ENCODE results near the gene EVI5L.

EVI5L gene

DNA sequence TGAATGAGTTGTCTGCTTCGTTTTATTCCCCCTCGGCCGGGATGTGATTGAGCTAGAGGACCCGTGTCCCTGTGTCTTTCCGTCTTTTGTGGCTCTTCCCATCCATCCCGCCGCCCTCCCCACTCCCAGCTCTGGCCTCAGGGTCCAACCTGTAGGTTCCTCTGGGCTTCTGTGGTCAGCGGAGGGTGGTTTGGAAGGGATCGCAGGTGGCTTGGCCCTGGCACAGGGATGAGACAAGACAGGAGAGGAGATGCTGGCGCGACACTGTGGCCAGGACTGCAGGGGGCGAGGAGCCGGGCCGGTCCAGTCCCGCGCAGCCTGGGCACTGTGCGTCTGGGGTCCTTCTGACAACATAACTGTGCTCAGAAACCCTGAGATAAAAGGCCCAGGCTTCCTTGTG lies 2.0 kb downstream of the EVI5L start:
- no peak overlapping the region for H3K9ac ChIP-seq (ENCODE audit: low read length in 2 of 2)

GRCh38 chr19:7832781-7833180 lies 2.8 kb downstream of the EVI5L start:
- H3K4me3 ChIP-seq (ENCODE audit: low read length in 2 of 2): no peak overlapping the region
- H3K36me3 ChIP-seq (ENCODE audit: control insufficient read depth in 2 of 2, insufficient read depth in 2 of 2, low read length in 2 of 2): no peaks in the 10 kb centered on the region
- H3K27ac ChIP-seq (ENCODE audit: low read length): no peak overlapping the region
- peaks cover 22% of the 10 kb centered on the region for H3K4me1 ChIP-seq (ENCODE audit: control insufficient read depth, insufficient read depth, low read length)
- H3K9me3 ChIP-seq (ENCODE audit: control insufficient read depth in 2 of 2, low read length in 2 of 2): no peaks in the 10 kb centered on the region
- no peak overlapping the region for H3K9ac ChIP-seq (ENCODE audit: low read length in 2 of 2)
- H3K27me3 ChIP-seq (ENCODE audit: control insufficient read depth in 1 of 2, insufficient read depth in 2 of 2, low read length in 2 of 2): no peaks in the 10 kb centered on the region

More for the DNA sequence above, 2.0 kb downstream of the EVI5L start:
- Histone ChIP-seq H3K36me3 (ENCODE audit: control insufficient read depth in 2 of 2, insufficient read depth in 2 of 2, low read length in 2 of 2) (no peaks in the 10 kb centered on the region), H3K4me1 (ENCODE audit: control insufficient read depth, insufficient read depth, low read length) (peaks cover 22% of the 10 kb centered on the region), H3K27ac (ENCODE audit: low read length) (no peak overlapping the region), H3K27me3 (ENCODE audit: control insufficient read depth in 1 of 2, insufficient read depth in 2 of 2, low read length in 2 of 2) (no peaks in the 10 kb centered on the region), H3K4me3 (ENCODE audit: low read length in 2 of 2) (no peak overlapping the region), H3K9me3 (ENCODE audit: control insufficient read depth in 2 of 2, low read length in 2 of 2) (no peaks in the 10 kb centered on the region)

GRCh38 chr19:7833225-7834099 lies 3.4 kb downstream of the EVI5L start:
- H3K4me1 ChIP-seq (ENCODE audit: control insufficient read depth, insufficient read depth, low read length): peaks cover 22% of the 10 kb centered on the region
- no peak overlapping the region for H3K27ac ChIP-seq (ENCODE audit: low read length)
- no peaks in the 10 kb centered on the region for H3K36me3 ChIP-seq (ENCODE audit: control insufficient read depth in 2 of 2, insufficient read depth in 2 of 2, low read length in 2 of 2)
- H3K27me3 ChIP-seq (ENCODE audit: control insufficient read depth in 1 of 2, insufficient read depth in 2 of 2, low read length in 2 of 2): no peaks in the 10 kb centered on the region
- no peaks in the 10 kb centered on the region for H3K9me3 ChIP-seq (ENCODE audit: control insufficient read depth in 2 of 2, low read length in 2 of 2)
- H3K9ac ChIP-seq (ENCODE audit: low read length in 2 of 2): no peak overlapping the region
- H3K4me3 ChIP-seq (ENCODE audit: low read length in 2 of 2): no peak overlapping the region

DNA sequence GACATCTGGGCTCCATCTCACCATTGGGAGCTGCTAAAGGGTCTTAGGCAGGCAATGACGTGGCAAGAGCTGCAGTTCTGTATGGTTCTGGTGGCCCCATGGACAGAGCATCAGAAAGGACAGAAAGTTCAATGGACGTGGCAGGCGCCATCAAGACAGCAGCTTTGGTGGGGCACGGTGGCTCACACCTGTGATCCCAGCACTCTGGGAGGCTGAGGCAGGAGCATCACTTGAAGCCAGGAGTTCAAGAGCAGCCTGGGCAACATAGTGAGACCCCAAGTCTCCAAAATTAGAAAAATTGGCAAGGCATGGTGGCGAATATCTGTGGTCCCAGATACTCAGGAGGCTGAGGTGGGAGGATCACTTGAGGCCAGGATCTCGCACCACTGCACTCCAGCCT lies 9.5 kb downstream of the EVI5L start:
- Histone ChIP-seq H3K4me3 (ENCODE audit: low read length in 2 of 2) (no peak overlapping the region), H3K9ac (ENCODE audit: low read length in 2 of 2) (no peak overlapping the region), H3K36me3 (ENCODE audit: control insufficient read depth in 2 of 2, insufficient read depth in 2 of 2, low read length in 2 of 2) (no peaks in the 10 kb centered on the region), H3K27ac (ENCODE audit: low read length) (no peak overlapping the region), H3K27me3 (ENCODE audit: control insufficient read depth in 1 of 2, insufficient read depth in 2 of 2, low read length in 2 of 2) (no peaks in the 10 kb centered on the region), H3K9me3 (ENCODE audit: control insufficient read depth in 2 of 2, low read length in 2 of 2) (no peaks in the 10 kb centered on the region), H3K4me1 (ENCODE audit: control insufficient read depth, insufficient read depth, low read length) (no peaks in the 10 kb centered on the region)

DNA sequence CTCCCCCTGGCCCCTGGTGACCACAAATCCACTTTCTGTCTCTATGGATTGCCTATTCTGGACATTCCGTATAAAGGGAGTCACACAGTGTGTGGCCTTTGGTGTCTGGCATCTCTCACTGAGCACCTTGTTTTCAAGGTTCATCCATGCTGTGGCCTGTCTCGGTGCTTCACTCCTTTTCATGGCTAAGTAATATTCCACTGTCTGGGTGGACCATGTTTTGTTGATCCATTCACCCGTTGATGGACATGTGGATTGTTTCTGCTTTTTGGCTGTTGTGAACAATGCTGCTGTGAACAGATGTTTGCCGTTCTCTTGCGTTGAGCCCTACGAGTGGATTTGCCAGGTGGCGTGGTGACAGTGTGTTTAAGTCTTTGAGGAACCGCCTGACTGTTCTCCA lies 10.6 kb downstream of the EVI5L start:
- Histone ChIP-seq H3K9me3 (ENCODE audit: control insufficient read depth in 2 of 2, low read length in 2 of 2) (no peaks in the 10 kb centered on the region), H3K36me3 (ENCODE audit: control insufficient read depth in 2 of 2, insufficient read depth in 2 of 2, low read length in 2 of 2) (no peaks in the 10 kb centered on the region), H3K9ac (ENCODE audit: low read length in 2 of 2) (no peak overlapping the region), H3K27me3 (ENCODE audit: control insufficient read depth in 1 of 2, insufficient read depth in 2 of 2, low read length in 2 of 2) (no peaks in the 10 kb centered on the region), H3K4me3 (ENCODE audit: low read length in 2 of 2) (no peak overlapping the region), H3K27ac (ENCODE audit: low read length) (no peak overlapping the region), H3K4me1 (ENCODE audit: control insufficient read depth, insufficient read depth, low read length) (no peaks in the 10 kb centered on the region)

- H3K27me3 ChIP-seq (ENCODE audit: control insufficient read depth in 1 of 2, insufficient read depth in 2 of 2, low read length in 2 of 2): no peaks in the 10 kb centered on the region
- no peaks in the 10 kb centered on the region for H3K4me1 ChIP-seq (ENCODE audit: control insufficient read depth, insufficient read depth, low read length)
- no peak overlapping the region for H3K27ac ChIP-seq (ENCODE audit: low read length)
- H3K36me3 ChIP-seq (ENCODE audit: control insufficient read depth in 2 of 2, insufficient read depth in 2 of 2, low read length in 2 of 2): no peaks in the 10 kb centered on the region
- no peaks in the 10 kb centered on the region for H3K9me3 ChIP-seq (ENCODE audit: control insufficient read depth in 2 of 2, low read length in 2 of 2)
- no peak overlapping the region for H3K9ac ChIP-seq (ENCODE audit: low read length in 2 of 2)
- no peak overlapping the region for H3K4me3 ChIP-seq (ENCODE audit: low read length in 2 of 2)
Observed at GRCh38 chr19:7841751-7842660, 12.0 kb downstream of the EVI5L start.

DNA sequence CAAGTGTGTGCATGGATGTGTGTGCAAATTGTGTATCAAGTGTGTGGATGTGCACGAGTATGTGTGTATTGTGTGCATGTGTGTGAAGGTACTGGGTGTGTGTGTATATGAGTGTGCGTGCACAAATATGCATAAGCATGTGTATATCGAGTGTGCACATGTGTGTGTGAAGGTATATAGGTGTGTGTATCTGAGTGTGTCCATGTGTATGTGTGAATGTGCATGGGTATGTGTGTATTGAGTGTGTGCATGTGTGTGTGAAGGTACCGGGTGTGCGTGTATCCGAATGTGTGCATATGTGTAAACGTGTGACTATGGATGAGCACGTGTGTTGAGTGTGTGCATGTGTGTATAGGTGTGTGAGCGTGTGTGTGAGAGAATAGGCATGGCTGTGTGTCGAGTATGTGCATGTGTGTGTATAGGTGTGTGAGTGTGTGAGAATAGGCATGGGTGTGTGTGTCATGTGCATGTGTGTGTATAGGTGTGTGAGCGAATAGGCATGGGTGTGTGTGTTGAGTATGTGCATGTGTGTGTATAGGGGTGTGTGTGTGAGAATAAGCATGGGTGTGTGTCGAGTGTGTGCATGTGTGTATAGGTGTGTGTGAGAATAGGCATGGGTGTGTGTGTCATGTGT lies 12.8 kb downstream of the EVI5L start:
- H3K27ac ChIP-seq (ENCODE audit: low read length): no peak overlapping the region
- no peaks in the 10 kb centered on the region for H3K9me3 ChIP-seq (ENCODE audit: control insufficient read depth in 2 of 2, low read length in 2 of 2)
- H3K4me1 ChIP-seq (ENCODE audit: control insufficient read depth, insufficient read depth, low read length): no peaks in the 10 kb centered on the region
- no peak overlapping the region for H3K9ac ChIP-seq (ENCODE audit: low read length in 2 of 2)
- no peaks in the 10 kb centered on the region for H3K27me3 ChIP-seq (ENCODE audit: control insufficient read depth in 1 of 2, insufficient read depth in 2 of 2, low read length in 2 of 2)
- no peaks in the 10 kb centered on the region for H3K36me3 ChIP-seq (ENCODE audit: control insufficient read depth in 2 of 2, insufficient read depth in 2 of 2, low read length in 2 of 2)
- H3K4me3 ChIP-seq (ENCODE audit: low read length in 2 of 2): no peak overlapping the region

DNA sequence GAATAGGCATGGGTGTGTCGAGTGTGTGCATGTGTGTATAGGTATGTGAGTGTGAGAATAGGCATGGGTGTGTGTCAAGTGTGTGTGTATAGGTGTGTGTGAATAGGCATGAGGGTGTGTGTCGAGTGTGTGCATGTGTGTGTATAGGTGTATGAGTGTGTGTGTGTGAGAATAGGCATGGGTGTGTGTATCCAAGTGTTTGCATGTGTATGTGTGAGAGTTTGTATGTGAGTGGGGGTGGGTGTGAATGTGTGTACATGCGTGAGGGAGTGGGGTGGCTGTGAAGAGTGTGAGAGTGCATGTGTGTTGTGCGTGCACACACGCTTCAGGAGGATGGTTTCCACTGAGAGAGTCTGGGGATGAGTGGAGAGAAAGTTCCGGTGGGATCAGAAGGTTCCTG lies 13.5 kb downstream of the EVI5L start:
- Histone ChIP-seq H3K27ac (ENCODE audit: low read length) (no peak overlapping the region), H3K27me3 (ENCODE audit: control insufficient read depth in 1 of 2, insufficient read depth in 2 of 2, low read length in 2 of 2) (no peaks in the 10 kb centered on the region), H3K9me3 (ENCODE audit: control insufficient read depth in 2 of 2, low read length in 2 of 2) (no peaks in the 10 kb centered on the region), H3K4me3 (ENCODE audit: low read length in 2 of 2) (no peak overlapping the region), H3K36me3 (ENCODE audit: control insufficient read depth in 2 of 2, insufficient read depth in 2 of 2, low read length in 2 of 2) (no peaks in the 10 kb centered on the region), H3K4me1 (ENCODE audit: control insufficient read depth, insufficient read depth, low read length) (no peaks in the 10 kb centered on the region), H3K9ac (ENCODE audit: low read length in 2 of 2) (no peak overlapping the region)

DNA sequence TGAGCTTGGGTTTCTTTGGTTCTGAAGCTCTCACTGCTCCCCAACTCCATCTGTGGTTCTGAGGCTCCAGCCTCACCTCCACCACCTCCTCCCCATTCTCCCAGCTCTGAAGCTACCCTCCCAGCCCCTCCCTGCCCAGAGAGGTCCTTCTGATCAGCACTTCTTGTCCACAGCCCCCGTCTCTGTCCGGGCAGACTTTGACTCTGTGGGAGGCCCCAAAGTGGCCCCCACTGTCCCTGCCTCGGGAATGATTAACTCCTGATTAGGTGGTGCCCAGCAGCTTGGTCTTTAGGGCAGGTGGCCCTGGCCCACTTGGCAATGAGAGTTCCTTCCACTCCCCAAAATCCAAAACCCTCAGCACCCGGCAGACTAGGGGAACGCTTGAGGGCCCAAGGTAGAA lies 14.4 kb downstream of the EVI5L start:
- no peaks in the 10 kb centered on the region for H3K4me1 ChIP-seq (ENCODE audit: control insufficient read depth, insufficient read depth, low read length)
- H3K9ac ChIP-seq (ENCODE audit: low read length in 2 of 2): no peak overlapping the region
- H3K27ac ChIP-seq (ENCODE audit: low read length): no peak overlapping the region
- H3K4me3 ChIP-seq (ENCODE audit: low read length in 2 of 2): no peak overlapping the region
- no peaks in the 10 kb centered on the region for H3K27me3 ChIP-seq (ENCODE audit: control insufficient read depth in 1 of 2, insufficient read depth in 2 of 2, low read length in 2 of 2)
- H3K36me3 ChIP-seq (ENCODE audit: control insufficient read depth in 2 of 2, insufficient read depth in 2 of 2, low read length in 2 of 2): no peaks in the 10 kb centered on the region
- H3K9me3 ChIP-seq (ENCODE audit: control insufficient read depth in 2 of 2, low read length in 2 of 2): no peaks in the 10 kb centered on the region

GRCh38 chr19:7844951-7845350 lies 14.9 kb downstream of the EVI5L start:
- Histone ChIP-seq H3K27me3 (ENCODE audit: control insufficient read depth in 1 of 2, insufficient read depth in 2 of 2, low read length in 2 of 2) (no peaks in the 10 kb centered on the region), H3K27ac (ENCODE audit: low read length) (no peak overlapping the region), H3K9ac (ENCODE audit: low read length in 2 of 2) (no peak overlapping the region), H3K4me1 (ENCODE audit: control insufficient read depth, insufficient read depth, low read length) (no peaks in the 10 kb centered on the region), H3K9me3 (ENCODE audit: control insufficient read depth in 2 of 2, low read length in 2 of 2) (no peaks in the 10 kb centered on the region), H3K36me3 (ENCODE audit: control insufficient read depth in 2 of 2, insufficient read depth in 2 of 2, low read length in 2 of 2) (no peaks in the 10 kb centered on the region), H3K4me3 (ENCODE audit: low read length in 2 of 2) (no peak overlapping the region)
